ENCODE results near the gene ZNF710.
"Not testable (repeated sequence)": the region's sequence is repeated elsewhere in the genome, so short reads cannot be mapped to it uniquely, and the experiment has no call there.

The ZNF710 gene

DNA sequence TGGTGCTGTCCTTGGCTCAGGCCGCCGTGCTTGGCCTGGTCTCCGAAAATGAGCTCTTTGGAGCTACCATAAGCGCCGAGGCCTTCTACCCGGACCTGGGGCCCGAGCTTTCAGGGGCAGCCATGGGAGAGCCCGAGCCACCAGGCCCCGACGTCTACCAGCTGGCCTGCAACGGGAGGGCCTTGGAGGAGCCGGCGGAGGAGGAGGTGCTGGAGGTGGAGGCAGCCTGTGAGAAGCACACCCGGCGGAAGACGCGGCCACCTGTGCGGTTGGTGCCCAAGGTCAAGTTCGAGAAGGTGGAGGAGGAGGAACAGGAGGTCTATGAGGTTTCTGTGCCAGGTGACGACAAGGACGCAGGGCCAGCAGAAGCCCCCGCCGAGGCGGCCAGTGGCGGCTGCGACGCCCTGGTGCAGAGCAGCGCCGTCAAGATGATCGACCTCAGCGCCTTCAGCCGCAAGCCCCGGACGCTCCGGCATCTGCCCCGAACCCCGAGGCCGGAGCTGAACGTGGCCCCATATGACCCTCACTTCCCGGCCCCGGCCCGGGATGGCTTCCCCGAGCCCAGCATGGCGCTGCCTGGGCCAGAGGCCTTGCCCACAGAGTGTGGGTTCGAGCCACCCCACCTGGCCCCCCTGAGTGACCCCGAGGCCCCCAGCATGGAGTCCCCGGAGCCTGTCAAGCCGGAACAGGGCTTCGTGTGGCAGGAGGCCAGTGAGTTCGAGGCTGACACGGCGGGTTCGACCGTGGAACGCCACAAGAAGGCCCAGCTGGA lies 66.2 kb downstream of the ZNF710 start:
- H3K36me3 ChIP-seq (ENCODE audit: control insufficient read depth, insufficient read depth, low read length) = no peaks in the 10 kb centered on the region
- no peaks in the 10 kb centered on the region for H3K79me2 ChIP-seq
- no peak overlapping the region for H2AFZ ChIP-seq
- H3K27me3 ChIP-seq (ENCODE audit: control insufficient read depth, insufficient read depth, low read length) = no peaks in the 10 kb centered on the region
- no peak overlapping the region for H3K9ac ChIP-seq
- H3K4me3 ChIP-seq (ENCODE audit: low read depth, low read length) = no peak overlapping the region
- H3K4me2 ChIP-seq (ENCODE audit: low read length) = no peak overlapping the region
- H3K9me3 ChIP-seq (ENCODE audit: control insufficient read depth, low read length) = no peaks in the 10 kb centered on the region
- TF ChIP-seq, protein P1, sequence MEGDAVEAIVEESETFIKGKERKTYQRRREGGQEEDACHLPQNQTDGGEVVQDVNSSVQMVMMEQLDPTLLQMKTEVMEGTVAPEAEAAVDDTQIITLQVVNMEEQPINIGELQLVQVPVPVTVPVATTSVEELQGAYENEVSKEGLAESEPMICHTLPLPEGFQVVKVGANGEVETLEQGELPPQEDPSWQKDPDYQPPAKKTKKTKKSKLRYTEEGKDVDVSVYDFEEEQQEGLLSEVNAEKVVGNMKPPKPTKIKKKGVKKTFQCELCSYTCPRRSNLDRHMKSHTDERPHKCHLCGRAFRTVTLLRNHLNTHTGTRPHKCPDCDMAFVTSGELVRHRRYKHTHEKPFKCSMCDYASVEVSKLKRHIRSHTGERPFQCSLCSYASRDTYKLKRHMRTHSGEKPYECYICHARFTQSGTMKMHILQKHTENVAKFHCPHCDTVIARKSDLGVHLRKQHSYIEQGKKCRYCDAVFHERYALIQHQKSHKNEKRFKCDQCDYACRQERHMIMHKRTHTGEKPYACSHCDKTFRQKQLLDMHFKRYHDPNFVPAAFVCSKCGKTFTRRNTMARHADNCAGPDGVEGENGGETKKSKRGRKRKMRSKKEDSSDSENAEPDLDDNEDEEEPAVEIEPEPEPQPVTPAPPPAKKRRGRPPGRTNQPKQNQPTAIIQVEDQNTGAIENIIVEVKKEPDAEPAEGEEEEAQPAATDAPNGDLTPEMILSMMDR (IDR thresholded peaks at IDR 0.05) = no peak
- H3K4me1 ChIP-seq = no peaks in the 10 kb centered on the region
- no peak overlapping the region for H3K27ac ChIP-seq

DNA sequence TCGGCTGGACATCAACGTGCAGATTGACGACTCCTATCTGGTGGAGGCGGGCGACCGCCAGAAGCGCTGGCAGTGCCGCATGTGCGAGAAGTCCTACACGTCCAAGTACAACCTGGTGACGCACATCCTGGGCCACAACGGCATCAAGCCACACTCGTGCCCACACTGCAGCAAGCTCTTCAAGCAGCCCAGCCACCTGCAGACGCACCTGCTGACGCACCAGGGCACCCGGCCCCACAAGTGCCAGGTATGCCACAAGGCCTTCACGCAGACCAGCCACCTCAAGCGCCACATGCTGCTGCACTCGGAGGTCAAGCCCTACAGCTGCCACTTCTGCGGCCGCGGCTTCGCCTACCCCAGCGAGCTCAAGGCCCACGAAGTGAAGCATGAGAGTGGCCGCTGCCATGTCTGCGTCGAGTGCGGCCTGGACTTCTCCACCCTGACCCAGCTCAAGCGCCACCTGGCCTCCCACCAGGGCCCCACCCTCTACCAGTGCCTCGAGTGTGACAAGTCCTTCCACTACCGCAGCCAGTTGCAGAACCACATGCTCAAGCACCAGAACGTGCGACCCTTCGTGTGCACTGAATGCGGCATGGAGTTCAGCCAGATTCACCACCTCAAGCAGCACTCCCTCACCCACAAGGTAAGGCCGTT lies 67.0 kb downstream of the ZNF710 start:
- no peaks in the 10 kb centered on the region for H3K9me3 ChIP-seq (ENCODE audit: control insufficient read depth, low read length)
- no peaks in the 10 kb centered on the region for H3K4me1 ChIP-seq
- H3K9ac ChIP-seq = no peak overlapping the region
- TF ChIP-seq, protein P1 (IDR thresholded peaks at IDR 0.05) = no peak
- H3K79me2 ChIP-seq = no peaks in the 10 kb centered on the region
- H3K27me3 ChIP-seq (ENCODE audit: control insufficient read depth, insufficient read depth, low read length) = no peaks in the 10 kb centered on the region
- H3K4me2 ChIP-seq (ENCODE audit: low read length) = no peak overlapping the region
- H3K36me3 ChIP-seq (ENCODE audit: control insufficient read depth, insufficient read depth, low read length) = no peaks in the 10 kb centered on the region
- H3K4me3 ChIP-seq (ENCODE audit: low read depth, low read length) = no peak overlapping the region
- H3K27ac ChIP-seq = no peak overlapping the region
- no peak overlapping the region for H2AFZ ChIP-seq

DNA sequence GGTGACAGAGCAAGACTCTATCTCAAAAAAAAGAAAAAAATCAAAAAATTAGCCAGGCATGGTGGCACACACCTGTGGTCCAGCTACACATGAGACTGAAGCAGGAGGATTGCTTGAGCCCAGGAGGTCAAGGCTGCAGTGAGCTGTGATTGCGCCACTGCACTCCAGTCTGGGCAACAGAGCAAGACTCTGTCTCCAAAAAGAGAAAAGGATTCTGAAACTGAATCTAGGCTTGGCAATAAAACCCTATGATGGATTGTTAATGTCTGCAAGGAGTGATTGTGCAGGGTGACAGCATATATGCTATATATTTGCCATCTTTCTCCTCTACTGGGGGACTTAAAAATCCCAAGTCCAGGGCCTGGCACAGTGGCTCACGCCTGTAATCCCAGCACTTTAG lies 69.5 kb downstream of the ZNF710 start:
- H3K36me3 ChIP-seq (ENCODE audit: control insufficient read depth, insufficient read depth, low read length); H3K27ac ChIP-seq; H3K9me3 ChIP-seq (ENCODE audit: control insufficient read depth, low read length); H3K4me1 ChIP-seq; H3K9ac ChIP-seq; H3K27me3 ChIP-seq (ENCODE audit: control insufficient read depth, insufficient read depth, low read length); H2AFZ ChIP-seq; H3K4me3 ChIP-seq (ENCODE audit: low read depth, low read length); H3K4me2 ChIP-seq (ENCODE audit: low read length); H3K79me2 ChIP-seq: not testable (repeated sequence)

DNA sequence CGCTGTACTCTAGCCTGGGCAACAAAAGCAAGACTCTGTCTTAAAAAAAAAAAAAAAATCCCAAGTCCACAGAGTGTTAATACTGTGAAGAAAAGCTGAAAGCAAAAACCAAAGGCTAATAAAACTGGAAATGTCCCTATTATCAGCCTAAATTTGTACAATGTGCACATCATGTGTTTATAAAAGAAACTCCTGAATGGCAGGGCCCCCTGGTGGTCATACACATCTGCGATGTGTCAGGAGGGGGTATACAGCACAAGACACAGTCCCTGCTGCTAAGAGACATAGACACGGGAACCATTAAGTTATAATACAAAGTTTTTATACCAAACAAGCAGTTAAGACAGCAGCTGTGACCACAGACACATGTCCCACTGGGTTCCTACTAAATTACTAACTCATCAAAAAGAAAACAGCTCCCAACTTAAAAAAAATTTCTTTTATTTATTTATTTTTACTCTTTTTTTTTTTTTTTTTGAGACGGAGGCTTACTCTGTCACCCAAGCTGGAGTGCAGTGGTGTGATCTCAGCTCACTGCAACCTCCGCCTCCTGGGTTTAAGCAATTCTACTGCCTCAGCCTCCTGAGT lies 70.2 kb downstream of the ZNF710 start:
- H3K9me3 ChIP-seq (ENCODE audit: control insufficient read depth, low read length) = no peaks in the 10 kb centered on the region
- no peaks in the 10 kb centered on the region for H3K4me1 ChIP-seq
- TF ChIP-seq, protein P1 (IDR thresholded peaks at IDR 0.05) = peak; percentile 68
- no peak overlapping the region for H3K4me2 ChIP-seq (ENCODE audit: low read length)
- no peaks in the 10 kb centered on the region for H3K27me3 ChIP-seq (ENCODE audit: control insufficient read depth, insufficient read depth, low read length)
- no peaks in the 10 kb centered on the region for H3K36me3 ChIP-seq (ENCODE audit: control insufficient read depth, insufficient read depth, low read length)
- no peak overlapping the region for H3K9ac ChIP-seq
- H2AFZ ChIP-seq = no peak overlapping the region
- H3K27ac ChIP-seq = no peak overlapping the region
- H3K79me2 ChIP-seq = no peaks in the 10 kb centered on the region
- no peak overlapping the region for H3K4me3 ChIP-seq (ENCODE audit: low read depth, low read length)

DNA sequence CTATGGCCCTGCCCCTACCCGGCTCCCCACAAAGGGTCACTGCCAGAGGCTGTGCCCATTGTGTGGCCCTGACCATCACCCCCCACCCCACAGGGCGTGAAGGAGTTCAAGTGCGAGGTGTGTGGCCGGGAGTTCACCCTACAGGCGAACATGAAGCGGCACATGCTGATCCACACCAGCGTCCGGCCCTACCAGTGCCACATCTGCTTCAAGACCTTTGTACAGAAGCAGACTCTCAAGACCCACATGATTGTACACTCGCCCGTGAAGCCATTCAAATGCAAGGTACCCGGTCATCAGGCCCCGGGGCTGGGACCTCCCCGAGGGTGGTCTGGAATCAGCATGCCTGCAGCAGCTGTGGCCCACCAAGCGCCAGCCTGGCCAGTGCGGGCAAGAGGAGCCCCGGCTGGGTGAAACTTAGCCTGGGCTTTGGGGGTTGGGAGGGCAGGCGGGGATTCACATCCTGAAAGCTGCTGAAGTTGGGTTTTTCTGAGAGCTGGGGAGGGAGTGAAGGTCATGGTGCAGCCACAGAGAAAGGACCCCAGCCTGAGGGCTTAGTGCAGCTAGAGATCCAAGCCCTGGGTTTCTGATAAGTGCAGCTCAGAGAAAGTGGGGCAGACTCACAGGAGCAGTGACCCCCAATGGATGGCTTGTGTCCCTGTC lies 72.0 kb downstream of the ZNF710 start:
- Histone ChIP-seq H3K9me3 (ENCODE audit: control insufficient read depth, low read length) (no peaks in the 10 kb centered on the region), H3K27me3 (ENCODE audit: control insufficient read depth, insufficient read depth, low read length) (no peaks in the 10 kb centered on the region), H3K27ac (no peak overlapping the region), H3K4me3 (ENCODE audit: low read depth, low read length) (no peak overlapping the region), H3K36me3 (ENCODE audit: control insufficient read depth, insufficient read depth, low read length) (no peaks in the 10 kb centered on the region), H3K9ac (no peak overlapping the region), H3K4me2 (ENCODE audit: low read length) (no peak overlapping the region), H2AFZ (no peak overlapping the region), H3K4me1 (no peaks in the 10 kb centered on the region), H3K79me2 (no peaks in the 10 kb centered on the region)
- TF ChIP-seq, protein P1 (IDR thresholded peaks at IDR 0.05) = no peak
